Natural killer cell treated with Interleukin-12 subunit alpha and Interleukin-12 subunit beta and Interleukin-15 and Interleukin-18, amount 100 ng/mL, for 72 hours (primary cell): ENCODE data around the gene ABHD6. TPM values are rescaled to one million over a fixed set of nuclear protein-coding genes. Genes with fewer than 3 reads are reported as not detected.

Experiments
- total RNA-seq, 2 donors: library from RNA; stranded (reverse); gene quantifications; one replicate each; pipeline ENCODE4 v1.2.3, GENCODE V29; 2022

ABHD6 gene
- total RNA-seq, 2 donors from 2014 or later, result 2.5 to 3.3 TPM

Other genes starting within 250 kb of the ABHD6 start
- gene FLNB, start 229.4 kb upstream of the ABHD6 start, total RNA-seq, result 10 to 100 TPM in 1 of 2 donors, 1 to 10 TPM in 1; 5.9 to 15.4 TPM
- not detected for gene DNASE1L3, start 26.8 kb upstream of the ABHD6 start, total RNA-seq
- gene RPP14, start 68.5 kb downstream of the ABHD6 start, total RNA-seq, result 10 to 100 TPM; 17.0 to 34.0 TPM
- 10 to 100 TPM in 1 of 2 donors, 1 to 10 TPM in 1; 6.7 to 11.6 TPM for gene HTD2, start 68.7 kb downstream of the ABHD6 start, total RNA-seq
- 10 to 100 TPM; 63.8 to 67.8 TPM for gene PXK, start 95.1 kb downstream of the ABHD6 start, total RNA-seq
- 10 to 100 TPM; 30.6 to 41.7 TPM for gene PDHB, start 196.0 kb downstream of the ABHD6 start, total RNA-seq